GM21737 (cell line): ENCODE measurements around the gene PPP2R3C.
"Not testable (repeated sequence)": the region's sequence is repeated elsewhere in the genome, so short reads cannot be mapped to it uniquely, and the experiment has no call there.

ENCODE experiments used
- ATAC-seq: cut with Tn5 transposase; IDR thresholded peaks from one replicate; pipeline ENCODE4 v1.9.1; 2021; ENCODE audit warnings: mild to moderate bottlenecking, moderate library complexity; ENCODE audit not compliant: unreplicated experiment

The PPP2R3C gene

GRCh38 chr14:35133542-35134328 is 11.9 kb upstream of the PPP2R3C start:
- ATAC-seq = no peak

- no peak for ATAC-seq
Observed at GRCh38 chr14:35124127-35124526, 2.3 kb upstream of the PPP2R3C start.

GRCh38 chr14:35123388-35123703 is 1.6 kb upstream of the PPP2R3C start:
- ATAC-seq = no peak

GRCh38 chr14:35122696-35123387 is 1.1 kb upstream of the PPP2R3C start:
- peak; percentile 1 for ATAC-seq

GRCh38 chr14:35121026-35121886 is 534 bp downstream of the PPP2R3C start:
- no peak for ATAC-seq

- no peak for ATAC-seq
Observed at GRCh38 chr14:35117112-35117511, 4.7 kb downstream of the PPP2R3C start.

- no peak for ATAC-seq
Observed at GRCh38 chr14:35116242-35116641, 5.5 kb downstream of the PPP2R3C start.

- ATAC-seq = no peak
Observed at GRCh38 chr14:35114036-35114435, 7.8 kb downstream of the PPP2R3C start.

GRCh38 chr14:35113308-35113950 is 8.4 kb downstream of the PPP2R3C start:
- no peak for ATAC-seq

- no peak for ATAC-seq
Observed at GRCh38 chr14:35112641-35113040, 9.1 kb downstream of the PPP2R3C start.

- no peak for ATAC-seq
Observed at GRCh38 chr14:35107866-35108265, 13.9 kb downstream of the PPP2R3C start.

- not testable (repeated sequence) for ATAC-seq
Observed at GRCh38 chr14:35094645-35095044, 27.1 kb downstream of the PPP2R3C start.

- ATAC-seq = no peak
Observed at GRCh38 chr14:35088514-35088913, 33.3 kb downstream of the PPP2R3C start.

GRCh38 chr14:35085441-35085840 is 36.3 kb downstream of the PPP2R3C start:
- no peak for ATAC-seq

GRCh38 chr14:35083530-35084150 is 38.1 kb downstream of the PPP2R3C start:
- ATAC-seq = no peak

- ATAC-seq = no peak
Observed at GRCh38 chr14:35079742-35080141, 42.0 kb downstream of the PPP2R3C start.

GRCh38 chr14:35078082-35078481 is 43.7 kb downstream of the PPP2R3C start:
- no peak for ATAC-seq

GRCh38 chr14:35073486-35073885 is 48.3 kb downstream of the PPP2R3C start:
- ATAC-seq = no peak

GRCh38 chr14:35072226-35072625 is 49.6 kb downstream of the PPP2R3C start:
- no peak for ATAC-seq

- no peak for ATAC-seq
Observed at GRCh38 chr14:35068238-35069012, 53.4 kb downstream of the PPP2R3C start.
